ENCODE measurements around the gene LYPD8.

LYPD8 gene

GRCh38 chr1:248696261-248696660 is 59.3 kb downstream of the LYPD8 start:
- Histone ChIP-seq H3K4me3 (ENCODE audit: low read length) (peak overlapping the region; percentile 22; the same call in 1 of the 2 replicates), H3K9me3 (ENCODE audit: insufficient read depth, low read depth, low read length) (peaks cover 86% of the 10 kb centered on the region), H3K36me3 (ENCODE audit: insufficient read depth, low read depth, low read length) (no peaks in the 10 kb centered on the region), H3K27ac (ENCODE audit: low read length) (no peak overlapping the region), H3K4me1 (ENCODE audit: insufficient read depth, low read length) (no peaks in the 10 kb centered on the region), H3K9ac (ENCODE audit: low read depth, low read length) (no peak overlapping the region), H3K27me3 (ENCODE audit: insufficient read depth, low read length) (no peaks in the 10 kb centered on the region)

GRCh38 chr1:248695451-248696132 is 60.0 kb downstream of the LYPD8 start:
- H3K36me3 ChIP-seq (ENCODE audit: insufficient read depth, low read depth, low read length), result no peaks in the 10 kb centered on the region
- H3K27me3 ChIP-seq (ENCODE audit: insufficient read depth, low read length), result no peaks in the 10 kb centered on the region
- H3K4me3 ChIP-seq (ENCODE audit: low read length), result no peak overlapping the region
- peaks cover 86% of the 10 kb centered on the region for H3K9me3 ChIP-seq (ENCODE audit: insufficient read depth, low read depth, low read length)
- no peak overlapping the region for H3K27ac ChIP-seq (ENCODE audit: low read length)
- no peak overlapping the region for H3K9ac ChIP-seq (ENCODE audit: low read depth, low read length)
- H3K4me1 ChIP-seq (ENCODE audit: insufficient read depth, low read length), result no peaks in the 10 kb centered on the region

- no peaks in the 10 kb centered on the region for H3K27me3 ChIP-seq (ENCODE audit: insufficient read depth, low read length)
- H3K27ac ChIP-seq (ENCODE audit: low read length), result no peak overlapping the region
- no peaks in the 10 kb centered on the region for H3K36me3 ChIP-seq (ENCODE audit: insufficient read depth, low read depth, low read length)
- H3K4me1 ChIP-seq (ENCODE audit: insufficient read depth, low read length), result no peaks in the 10 kb centered on the region
- H3K9me3 ChIP-seq (ENCODE audit: insufficient read depth, low read depth, low read length), result peaks cover 84% of the 10 kb centered on the region
- H3K4me3 ChIP-seq (ENCODE audit: low read length), result no peak overlapping the region
- H3K9ac ChIP-seq (ENCODE audit: low read depth, low read length), result no peak overlapping the region
Observed at GRCh38 chr1:248691567-248692155, 63.9 kb downstream of the LYPD8 start.

All from iPS-20b (cell line).